Measurements from ENCODE around the gene ZNF773.
A peak's percentile ranks its signal among the peaks of the same experiment; 100 is the strongest.
"Not testable (repeated sequence)": the region's sequence is repeated elsewhere in the genome, so short reads cannot be mapped to it uniquely, and the experiment has no call there.

Gene ZNF773

DNA sequence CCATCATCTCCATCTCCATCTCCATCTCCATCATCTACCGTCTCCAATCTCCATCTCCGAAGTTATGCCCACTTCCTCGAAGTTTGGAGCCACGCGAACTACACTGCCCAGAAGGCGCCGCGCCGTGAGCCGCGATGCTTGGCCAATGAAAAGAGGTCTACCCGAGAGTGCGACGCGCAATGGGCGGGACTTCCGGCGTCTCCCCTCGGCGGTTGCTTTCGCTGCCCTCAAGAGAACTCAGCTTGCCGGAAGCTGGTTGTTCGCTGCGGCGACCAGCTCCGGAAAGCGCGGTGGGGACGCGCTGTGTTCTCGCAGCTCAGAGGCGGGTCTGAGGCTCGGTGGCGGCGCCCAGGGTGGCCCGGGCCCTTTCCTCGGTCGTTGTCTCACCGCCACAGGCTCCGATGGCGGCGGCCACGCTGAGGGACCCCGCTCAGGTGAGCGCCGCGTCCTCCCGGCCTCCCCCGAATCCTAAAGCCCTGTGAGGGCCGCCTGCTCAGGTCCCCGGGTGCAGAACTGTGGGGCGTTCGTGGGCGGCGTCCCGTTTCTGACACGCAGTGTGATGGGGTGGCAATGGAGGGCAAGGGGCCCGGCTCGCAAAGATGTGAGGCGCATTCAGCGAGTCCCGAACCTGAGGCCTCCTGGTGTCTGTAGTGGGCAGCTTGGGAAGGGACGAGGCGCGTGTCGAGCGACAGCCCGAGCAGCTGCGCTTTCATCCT lies at the start of gene ZNF773:
TSS of gene ZNF773 (plus strand) at position 259 of the 716 bp plus-strand sequence. CDS start at position 402, 143 bp downstream.
- peak; percentile 93 to 95 for DNase-seq

DNA sequence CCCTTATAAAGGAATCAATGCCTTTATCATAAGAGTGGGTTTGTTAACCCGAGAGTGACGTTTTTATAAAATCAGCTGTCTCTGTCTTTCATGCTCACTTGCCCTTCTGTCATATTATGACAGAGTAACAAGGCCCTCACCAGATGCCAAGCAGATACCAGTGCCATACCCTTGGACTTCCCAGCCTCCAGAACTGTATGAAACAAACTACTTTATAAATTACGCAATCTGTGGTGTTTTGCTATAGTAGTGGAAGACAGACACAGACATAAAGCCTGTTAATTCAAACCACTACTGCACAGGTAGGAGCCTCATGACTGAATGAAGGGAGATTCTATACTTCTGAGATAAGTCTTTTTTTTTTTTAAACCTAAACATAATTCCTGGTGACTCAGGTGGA lies 47.4 kb upstream of the ZNF773 start:
- DNase-seq, result no peak

DNA sequence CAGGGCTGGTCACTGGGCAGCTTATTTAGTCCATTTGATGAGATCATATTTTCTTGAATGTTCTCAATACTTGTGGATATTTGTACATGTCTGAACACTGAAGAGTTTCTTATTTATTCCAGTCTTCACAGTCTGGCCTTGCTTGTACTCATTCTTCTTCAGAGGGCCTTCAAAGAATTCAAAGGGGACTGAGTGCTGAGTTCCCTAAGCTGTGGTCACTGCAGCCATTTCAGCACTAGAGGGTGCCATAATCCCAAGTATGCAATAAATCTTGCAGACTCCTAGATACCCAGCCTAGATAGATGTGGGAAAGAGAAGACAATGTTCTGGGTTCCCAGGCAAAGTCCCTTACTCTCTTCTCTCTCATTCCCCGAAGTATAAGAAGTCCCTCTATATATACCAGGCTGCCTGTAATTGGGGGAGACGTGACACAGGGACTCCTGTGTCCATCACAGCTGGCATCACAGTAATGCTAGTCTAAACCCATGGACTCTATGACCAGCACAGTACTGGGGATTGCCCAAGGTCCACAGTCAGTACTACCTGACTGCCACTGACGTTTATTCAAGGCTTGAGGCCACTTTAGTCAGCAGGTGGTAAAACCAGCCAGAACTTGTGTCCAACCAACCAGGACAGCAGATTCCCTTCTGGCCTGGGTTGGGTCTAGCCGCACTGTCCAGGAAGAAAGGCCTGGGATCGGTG lies 33.9 kb upstream of the ZNF773 start:
- peak; percentile 18 to 65 for DNase-seq

DNA sequence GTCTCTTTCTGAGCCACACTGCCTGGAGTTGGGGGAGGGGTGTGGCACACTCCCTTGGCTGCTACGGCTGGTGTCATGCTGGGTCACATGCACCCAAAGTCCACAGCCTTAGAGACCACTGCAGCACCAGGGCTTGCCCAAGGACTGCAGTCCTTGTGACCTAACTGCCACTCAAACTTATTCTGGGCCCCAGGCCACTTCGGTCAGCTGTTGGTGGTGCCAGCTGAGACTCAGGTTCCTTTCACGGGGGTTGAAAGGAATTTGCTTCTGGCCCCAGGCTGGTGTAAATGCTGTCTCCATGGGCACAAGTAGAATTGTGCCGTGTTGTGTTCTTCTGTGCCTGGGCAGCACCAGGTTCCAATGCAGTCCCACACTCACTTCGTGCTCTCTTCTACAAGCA lies 33.2 kb upstream of the ZNF773 start:
- DNase-seq, result no peak

DNA sequence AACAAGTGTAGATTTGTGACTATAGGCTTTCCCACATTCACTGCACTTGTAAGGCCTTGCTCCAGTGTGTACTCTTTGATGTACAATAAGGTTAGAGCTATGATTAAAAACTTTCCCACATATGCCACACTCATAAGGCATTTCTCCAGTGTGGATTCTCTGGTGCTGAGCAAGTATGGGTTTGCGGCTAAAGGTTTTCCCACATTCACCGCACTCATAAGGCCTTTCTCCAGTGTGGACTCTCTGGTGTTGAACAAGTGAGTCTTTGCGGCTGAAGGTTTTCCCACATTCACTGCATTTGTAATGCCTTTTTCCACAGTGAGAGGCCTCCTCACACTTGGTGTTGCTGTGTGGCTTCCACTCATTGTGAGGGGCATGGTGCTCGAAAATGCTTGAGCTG lies 26.1 kb upstream of the ZNF773 start:
- DNase-seq, result no peak

DNA sequence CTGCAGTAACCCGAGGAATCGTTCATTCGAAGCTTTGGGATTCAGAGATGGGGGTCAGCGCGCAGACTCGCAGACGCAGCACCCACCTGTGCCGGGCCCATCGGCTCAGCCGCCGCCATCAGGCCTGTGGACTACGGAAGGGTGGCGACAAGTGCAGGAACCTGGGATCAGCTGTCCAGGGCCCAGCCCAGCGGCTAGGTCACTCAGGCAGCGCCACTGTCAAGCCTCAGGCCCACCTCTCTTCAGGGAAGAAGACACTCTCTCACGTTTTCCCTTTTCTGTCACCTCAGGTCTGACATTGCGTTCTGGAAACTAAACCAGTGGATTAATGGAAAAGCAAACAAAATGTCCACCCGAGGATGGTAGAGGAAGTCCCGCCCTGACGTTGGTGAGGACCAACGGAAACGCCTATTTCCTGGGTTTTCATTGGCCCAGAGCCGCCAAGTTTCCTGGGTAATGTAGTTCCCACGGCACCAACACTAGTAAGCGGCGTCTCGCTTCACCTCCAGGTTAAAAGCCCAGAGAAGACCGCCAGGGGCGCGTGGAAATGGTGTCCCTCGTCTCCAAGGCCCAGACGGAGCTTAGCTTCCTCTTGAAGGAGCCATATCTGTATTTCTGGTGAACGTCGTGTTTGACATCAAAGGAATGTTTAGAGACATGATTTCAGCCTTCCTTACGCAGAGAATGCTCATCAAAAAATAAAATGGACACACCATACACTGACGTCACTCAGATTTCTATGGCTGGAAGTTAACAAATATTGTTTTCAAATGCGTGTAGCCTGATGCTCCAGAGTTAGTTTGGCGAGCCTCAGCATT lies 22.3 kb upstream of the ZNF773 start, which contains the start of gene ZNF772:
TSS of gene ZNF772 (minus strand) at position 376 of the 818 bp plus-strand sequence. CDS start at position 119, 257 bp downstream.
- peak; percentile 89 to 92 for DNase-seq

DNA sequence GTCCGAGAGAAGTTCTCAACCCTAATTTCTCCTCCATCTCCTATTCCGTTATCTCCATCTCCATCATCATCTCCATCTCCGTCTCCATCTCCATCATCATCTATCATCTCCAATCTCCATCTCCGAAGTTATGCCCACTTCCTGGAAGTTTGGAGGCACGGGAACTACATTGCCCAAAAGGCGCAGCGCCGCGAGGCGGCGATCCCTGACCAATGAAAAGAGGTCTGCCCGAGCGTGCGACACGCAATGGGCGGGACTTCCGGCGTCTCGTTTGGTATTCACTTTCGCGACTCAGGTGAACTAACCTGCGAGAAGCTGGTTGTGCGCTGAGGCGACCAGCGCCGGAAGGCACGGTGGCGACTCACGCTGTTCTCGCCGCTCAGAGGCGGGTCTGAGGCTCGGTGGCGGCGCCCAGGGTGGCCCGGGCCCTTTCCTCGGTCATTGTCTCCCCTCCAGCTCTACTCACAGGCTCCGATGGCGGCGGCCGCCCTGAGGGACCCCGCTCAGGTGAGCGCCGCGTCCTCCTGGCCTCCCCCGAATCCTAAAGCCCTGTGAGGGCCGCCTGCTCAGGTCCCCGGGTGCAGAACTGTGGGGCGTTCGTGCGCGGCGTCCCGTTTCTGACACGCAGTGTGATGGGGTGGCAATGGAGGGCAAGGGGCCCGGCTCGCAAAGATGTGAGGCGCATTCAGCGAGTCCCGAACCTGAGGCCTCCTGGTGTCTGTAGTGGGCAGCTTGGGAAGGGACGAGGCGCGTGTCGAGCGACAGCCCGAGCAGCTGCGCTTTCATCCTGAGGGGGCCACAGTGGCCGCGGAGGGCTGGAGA lies 12.1 kb upstream of the ZNF773 start, which contains the start of gene ZNF419:
TSS of gene ZNF419 (plus strand) at position 274 of the 822 bp plus-strand sequence. CDS start at position 475, 201 bp downstream.
- peak; percentile 80 to 88 for DNase-seq

DNA sequence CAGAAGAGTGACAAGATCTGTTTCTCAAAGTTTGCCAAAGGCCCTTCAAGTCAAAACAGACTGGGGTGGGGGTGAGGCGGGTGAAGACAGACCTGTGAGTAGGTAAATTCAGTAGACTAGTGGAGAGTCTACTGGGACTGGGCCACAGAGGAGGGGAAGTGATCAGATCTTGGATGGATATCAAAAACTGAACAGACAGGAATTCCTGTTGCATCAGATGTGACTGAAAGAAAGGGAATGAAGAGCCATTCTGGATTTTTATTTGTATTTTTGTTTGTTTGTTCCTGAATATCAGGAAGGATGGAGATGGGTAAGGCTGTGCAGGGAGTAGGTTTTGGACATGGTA lies 11.5 kb upstream of the ZNF773 start:
- DNase-seq, result not testable (repeated sequence)

DNA sequence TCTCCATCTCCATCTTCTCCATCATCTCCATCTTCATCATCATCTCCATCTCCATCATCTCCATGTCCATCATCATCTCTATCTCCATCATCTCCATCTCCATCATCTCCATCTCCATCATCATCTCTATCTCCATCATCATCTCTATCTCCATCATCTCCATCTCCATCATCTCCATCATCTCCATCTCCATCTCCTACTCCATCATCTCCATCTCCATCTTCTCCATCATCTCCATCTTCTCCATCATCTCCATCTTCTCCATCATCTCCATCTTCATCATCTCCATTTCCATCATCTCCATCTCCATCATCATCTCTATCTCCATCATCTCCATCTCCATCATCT lies 432 bp upstream of the ZNF773 start:
- DNase-seq, result not testable (repeated sequence)

DNA sequence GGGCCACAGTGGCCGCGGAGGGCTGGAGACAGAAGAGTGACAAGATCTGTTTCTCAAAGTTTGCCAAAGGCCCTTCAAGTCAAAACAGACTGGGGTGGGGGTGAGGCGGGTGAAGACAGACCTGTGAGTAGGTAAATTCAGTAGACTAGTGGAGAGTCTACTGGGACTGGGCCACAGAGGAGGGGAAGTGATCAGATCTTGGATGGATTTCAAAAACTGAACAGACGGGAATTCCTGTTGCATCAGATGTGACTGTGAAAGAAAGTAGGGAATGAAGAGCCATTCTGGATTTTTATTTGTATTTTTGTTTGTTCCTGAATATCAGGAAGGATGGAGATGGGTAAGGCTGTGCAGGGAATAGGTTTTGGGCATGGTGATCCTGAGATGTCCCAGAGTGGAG lies 662 bp downstream of the ZNF773 start:
- not testable (repeated sequence) for DNase-seq

DNA sequence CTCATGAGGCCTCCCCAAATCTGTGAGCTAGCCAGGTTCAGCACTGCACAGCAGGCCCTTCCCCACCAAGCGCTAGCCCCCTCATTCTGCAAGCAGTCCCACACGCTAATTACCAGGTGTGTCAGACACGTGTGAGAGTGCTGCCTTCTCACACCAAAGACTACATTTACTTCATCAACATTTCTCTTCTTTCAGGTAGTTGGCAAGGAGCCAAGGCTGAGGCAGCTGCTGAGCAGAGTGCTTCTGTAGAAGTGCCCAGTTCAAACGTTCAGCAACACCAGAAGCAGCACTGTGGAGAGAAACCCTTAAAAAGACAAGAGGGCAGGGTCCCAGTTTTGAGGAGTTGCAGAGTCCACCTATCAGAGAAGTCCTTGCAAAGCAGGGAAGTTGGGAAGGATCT lies 6.4 kb downstream of the ZNF773 start:
- DNase-seq, result no peak

DNA sequence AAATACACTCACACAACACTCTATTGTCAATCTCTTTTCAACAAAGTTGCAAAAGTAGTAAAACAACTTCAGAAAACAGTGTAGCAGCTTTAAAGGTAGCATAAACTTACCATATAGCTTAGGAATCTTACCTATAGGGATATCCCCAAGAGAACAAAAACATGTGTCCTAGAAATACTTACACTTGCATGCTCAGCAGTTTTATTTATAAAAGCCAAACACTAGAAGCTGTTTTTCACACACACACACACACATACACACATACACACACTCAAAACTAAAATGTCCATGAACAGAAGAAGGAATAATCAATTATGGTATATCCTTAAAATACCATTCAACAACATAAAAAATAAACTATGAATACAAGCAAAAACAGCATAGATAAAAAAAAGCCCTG lies 11.7 kb downstream of the ZNF773 start:
- DNase-seq, result no peak

DNA sequence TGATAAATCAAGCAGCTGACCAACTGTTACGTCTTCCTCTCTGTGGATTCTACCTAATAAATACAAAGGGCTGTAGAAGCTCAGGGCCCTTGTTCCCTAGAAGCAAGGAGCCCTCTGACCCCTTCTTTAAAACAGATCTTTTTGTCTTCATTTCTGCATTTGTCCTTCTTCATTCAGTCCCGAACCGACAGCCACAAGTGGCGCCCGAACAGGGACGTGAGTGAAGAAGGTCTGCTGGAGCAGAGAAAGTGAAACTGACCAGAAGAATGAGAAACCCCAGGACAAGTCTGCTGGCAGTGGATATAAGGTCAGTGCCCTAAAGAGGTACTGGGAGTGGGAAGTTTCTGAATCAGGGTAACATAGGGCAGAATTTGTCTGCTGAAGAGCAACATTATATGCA lies 13.1 kb downstream of the ZNF773 start:
- DNase-seq, result no peak

DNA sequence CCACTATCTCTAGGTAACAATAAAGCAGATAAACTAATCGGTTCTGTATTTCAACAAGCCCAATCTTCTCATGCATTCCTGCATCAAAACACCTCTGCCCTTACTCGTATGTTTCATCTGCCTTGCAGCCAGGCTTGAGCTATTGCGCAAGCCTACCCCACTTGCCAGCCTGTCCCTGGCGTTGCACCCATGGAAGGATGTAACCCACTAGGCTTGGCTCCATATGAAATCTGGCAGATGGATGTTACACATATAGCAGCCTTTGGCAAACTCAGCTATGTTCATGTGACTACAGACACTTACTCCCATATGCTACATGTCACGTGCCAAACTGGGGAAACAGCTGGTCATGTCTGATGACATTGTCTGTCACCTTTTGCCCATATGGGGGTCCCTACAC lies 15.5 kb downstream of the ZNF773 start:
- DNase-seq, result no peak

DNA sequence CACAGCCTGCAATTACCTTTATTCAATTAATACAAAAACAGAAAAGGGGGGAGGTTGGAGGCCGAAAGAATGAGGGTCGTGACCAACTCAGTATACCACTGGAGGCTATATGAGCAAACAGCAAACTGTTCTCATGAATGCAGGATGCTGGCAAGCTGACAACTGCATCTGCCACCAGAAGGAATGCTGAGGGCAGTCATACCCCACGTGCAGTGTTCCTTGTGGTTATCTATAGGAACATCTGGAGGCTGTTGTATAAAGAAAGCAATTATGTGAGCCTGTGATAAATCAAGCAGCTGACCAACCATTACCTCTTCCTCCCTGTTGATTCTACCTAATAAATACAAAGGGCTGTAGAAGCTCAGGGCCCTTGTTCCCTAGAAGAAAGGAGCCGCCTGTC lies 18.3 kb downstream of the ZNF773 start:
- not testable (repeated sequence) for DNase-seq

DNA sequence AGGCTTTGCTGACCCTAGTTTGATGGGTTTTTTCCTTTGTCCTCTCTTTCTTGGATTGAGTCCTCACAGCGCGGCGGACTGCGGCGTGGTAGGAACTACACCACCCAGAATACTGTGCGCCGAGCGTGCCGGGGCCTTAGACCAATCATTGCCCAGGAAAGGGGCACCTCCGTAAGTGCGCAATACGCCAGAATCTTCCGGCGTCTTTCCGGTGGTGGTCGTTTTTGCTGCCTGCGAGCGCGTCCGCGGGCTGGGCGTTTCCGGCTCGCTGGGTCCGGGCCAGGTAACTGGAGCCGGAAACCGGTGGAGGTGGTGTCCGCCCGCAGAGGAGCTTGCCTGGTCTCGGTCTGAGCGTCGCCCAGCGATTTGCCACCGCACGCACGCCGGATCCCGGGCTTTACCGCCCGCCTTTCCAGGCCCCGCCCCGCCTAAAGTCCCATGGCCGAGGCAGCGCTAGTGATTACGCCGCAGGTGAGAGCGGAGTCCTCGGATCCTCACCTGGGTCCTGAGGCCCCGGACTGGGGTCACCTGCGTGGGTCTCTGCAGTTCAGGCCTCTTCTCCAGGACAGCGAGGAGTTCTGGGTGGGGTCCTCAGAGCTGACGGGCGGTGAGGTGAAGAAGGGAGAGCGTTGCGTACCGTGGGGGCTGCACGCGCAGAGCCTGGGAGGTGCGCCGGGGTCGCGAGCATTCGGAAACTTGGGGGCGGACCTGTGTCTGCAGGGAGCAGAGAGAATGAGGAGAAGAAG lies 27.6 kb downstream of the ZNF773 start, which contains the start of gene ZNF549:
TSS of gene ZNF549 (plus strand) at position 221 of the 746 bp plus-strand sequence. CDS start at position 439, 218 bp downstream.
- DNase-seq, result peak; percentile 75 to 81

DNA sequence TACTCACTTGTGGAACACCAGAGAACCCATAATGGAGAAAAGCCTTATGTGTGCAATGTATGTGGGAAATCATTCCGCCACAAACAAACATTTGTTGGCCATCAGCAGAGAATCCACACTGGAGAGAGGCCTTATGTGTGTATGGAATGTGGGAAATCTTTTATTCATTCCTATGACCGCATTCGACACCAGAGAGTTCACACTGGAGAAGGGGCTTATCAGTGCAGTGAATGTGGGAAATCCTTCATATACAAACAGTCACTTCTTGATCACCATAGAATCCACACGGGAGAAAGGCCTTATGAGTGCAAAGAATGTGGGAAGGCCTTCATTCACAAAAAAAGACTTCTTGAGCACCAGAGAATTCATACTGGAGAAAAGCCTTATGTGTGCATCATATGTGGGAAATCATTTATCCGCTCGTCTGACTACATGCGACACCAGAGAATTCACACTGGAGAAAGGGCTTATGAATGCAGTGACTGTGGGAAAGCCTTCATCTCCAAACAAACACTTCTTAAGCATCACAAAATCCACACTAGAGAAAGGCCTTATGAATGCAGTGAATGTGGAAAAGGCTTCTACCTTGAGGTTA lies 38.3 kb downstream of the ZNF773 start:
- no peak for DNase-seq

DNA sequence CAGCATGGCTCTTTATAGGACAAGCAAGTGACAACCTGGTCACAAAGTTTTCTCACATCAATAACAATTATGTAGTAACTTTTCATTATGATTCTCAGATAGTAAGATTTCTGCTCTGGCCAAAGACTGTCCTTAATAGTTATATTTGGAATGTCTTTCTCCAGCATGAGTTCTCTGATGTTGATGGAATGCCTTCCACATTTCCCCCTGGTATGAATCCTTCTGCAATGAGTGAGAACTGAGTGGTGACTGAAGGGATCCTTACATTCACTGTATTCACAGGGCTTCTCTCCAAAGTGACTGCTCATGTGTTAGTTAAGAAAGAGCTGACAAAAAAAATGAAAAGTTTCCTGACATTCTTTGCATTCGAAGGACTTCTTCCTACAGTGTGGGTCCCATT lies 46.8 kb downstream of the ZNF773 start:
- no peak for DNase-seq

DNA sequence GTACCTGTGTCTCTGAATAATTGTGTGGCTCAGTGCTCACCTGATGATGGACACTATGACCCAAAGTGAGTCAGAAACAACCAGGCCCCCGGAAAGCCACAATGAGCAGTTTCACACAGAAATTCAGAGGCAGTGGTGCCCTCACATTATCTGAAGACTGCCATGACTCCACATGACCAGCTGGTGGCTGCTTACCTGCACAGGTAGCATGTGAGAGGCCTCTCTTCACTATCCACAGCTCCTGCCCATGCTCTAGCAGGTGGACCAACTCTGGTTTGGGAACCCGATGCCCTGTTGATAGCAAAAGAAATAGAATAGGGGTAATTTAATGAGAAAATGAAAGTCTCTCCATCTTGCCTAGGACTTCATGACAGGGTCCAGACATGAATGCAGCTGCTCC lies 52.7 kb downstream of the ZNF773 start:
- no peak for DNase-seq

DNA sequence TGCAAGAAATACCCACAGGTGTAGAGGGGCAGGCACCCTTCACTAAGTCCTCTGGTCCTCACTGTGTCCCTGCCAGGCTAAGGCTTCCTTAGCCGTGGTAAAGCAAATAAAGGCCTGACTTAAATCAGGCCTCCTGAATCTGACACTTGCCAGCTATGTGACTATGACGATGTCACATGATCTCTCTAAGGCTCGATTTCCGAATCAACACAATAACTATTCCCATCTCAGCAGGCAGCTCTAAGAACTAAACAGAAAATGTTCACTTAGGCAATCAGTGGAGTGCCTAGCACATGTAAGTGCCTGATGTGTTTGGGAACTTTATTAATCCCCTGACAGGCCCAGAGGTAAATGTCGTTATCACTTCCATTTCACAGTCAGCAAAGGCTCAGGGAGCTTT lies 57.9 kb downstream of the ZNF773 start:
- no peak for DNase-seq
